Adipose tissue (tissue), 3 donors: Measurements from ENCODE around the gene H1-8. TPM values are rescaled to one million over a fixed set of nuclear protein-coding genes. Genes with fewer than 3 reads are reported as not detected.
"Not testable (repeated sequence)": the region's sequence is repeated elsewhere in the genome, so short reads cannot be mapped to it uniquely, and the experiment has no call there.

Source experiments
- H3K27ac ChIP-seq: one replicate; pipeline ENCODE4 v1.5.1; 2013; ENCODE audit warnings: low read depth, low read length
- whole genome bisulfite sequencing, 3 donors: extraction: QIAGEN DNeasy Blood & Tissue Kit; methylation state at CpG; one replicate each; pipeline ENCODE4 v1.1.7; 2013; 5-methylcytosine and 5-hydroxymethylcytosine counted together
- polyA plus RNA-seq, 3 donors: library from polyadenylated mRNA; stranded (reverse); fragments of 200-250 nt; gene quantifications; one replicate each; pipeline ENCODE4 v1.2.3, GENCODE V29; 2013
- donor health status: healthy with polysubstance abuse.
- donor health status: Bipolar disorder and iron deficiency.
- donor health status: healthy.

H1-8 gene
- polyA plus RNA-seq, 3 donors, result not detected

- no peak overlapping the region for H3K27ac ChIP-seq
- 71 to 81% (median 79%) methylated on average over 12 of the region's 12 CpGs for WGBS, 3 donors
These were observed 13.4 kb upstream of the H1-8 start for GRCh38 chr3:129529436-129530210.

DNA sequence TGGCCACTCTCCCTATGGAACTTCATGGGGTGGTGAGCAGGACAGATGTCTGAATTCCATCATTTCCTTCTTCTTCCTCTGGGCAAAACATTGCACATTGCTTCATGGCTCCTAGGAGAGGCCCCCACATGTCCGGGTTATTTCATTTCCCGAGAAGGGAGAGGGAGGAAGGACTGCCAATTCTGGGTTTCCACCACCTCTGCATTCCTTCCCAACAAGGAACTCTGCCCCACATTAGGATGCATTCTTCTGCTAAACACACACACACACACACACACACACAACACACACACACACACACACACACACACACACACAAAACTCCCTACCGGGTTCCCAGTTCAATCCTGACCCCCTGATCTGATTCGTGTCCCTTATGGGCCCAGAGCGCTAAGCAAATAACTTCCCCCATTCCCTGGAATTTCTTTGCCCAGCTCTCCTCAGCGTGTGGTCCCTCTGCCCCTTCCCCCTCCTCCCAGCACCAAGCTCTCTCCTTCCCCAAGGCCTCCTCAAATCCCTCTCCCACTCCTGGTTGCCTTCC lies 12.7 kb upstream of the H1-8 start:
- no peak overlapping the region for H3K27ac ChIP-seq
- WGBS, 3 donors, result 34 to 45% (median 37%) methylated on average over 6 of the region's 6 CpGs

DNA sequence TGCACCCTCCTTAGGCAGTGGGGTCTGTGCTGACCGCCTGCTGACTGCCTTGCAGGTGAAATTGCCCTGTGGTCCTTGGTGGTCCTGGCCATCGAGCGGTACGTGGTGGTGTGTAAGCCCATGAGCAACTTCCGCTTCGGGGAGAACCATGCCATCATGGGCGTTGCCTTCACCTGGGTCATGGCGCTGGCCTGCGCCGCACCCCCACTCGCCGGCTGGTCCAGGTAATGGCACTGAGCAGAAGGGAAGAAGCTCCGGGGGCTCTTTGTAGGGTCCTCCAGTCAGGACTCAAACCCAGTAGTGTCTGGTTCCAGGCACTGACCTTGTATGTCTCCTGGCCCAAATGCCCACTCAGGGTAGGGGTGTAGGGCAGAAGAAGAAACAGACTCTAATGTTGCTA lies 12.2 kb upstream of the H1-8 start:
- no peak overlapping the region for H3K27ac ChIP-seq
- 96 to 98% (median 97%) methylated on average over 13 of the region's 13 CpGs for WGBS, 3 donors

- no peak overlapping the region for H3K27ac ChIP-seq
- WGBS, 3 donors, result 88 to 94% (median 92%) methylated on average over 11 of the region's 11 CpGs
These were observed 11.3 kb upstream of the H1-8 start for GRCh38 chr3:129531699-129532098.

DNA sequence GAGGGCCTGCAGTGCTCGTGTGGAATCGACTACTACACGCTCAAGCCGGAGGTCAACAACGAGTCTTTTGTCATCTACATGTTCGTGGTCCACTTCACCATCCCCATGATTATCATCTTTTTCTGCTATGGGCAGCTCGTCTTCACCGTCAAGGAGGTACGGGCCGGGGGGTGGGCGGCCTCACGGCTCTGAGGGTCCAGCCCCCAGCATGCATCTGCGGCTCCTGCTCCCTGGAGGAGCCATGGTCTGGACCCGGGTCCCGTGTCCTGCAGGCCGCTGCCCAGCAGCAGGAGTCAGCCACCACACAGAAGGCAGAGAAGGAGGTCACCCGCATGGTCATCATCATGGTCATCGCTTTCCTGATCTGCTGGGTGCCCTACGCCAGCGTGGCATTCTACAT lies 10.7 kb upstream of the H1-8 start:
- 96 to 97% (median 96%) methylated on average over 20 of the region's 20 CpGs for WGBS, 3 donors
- no peak overlapping the region for H3K27ac ChIP-seq

GRCh38 chr3:129533406-129533805 lies 9.6 kb upstream of the H1-8 start:
- H3K27ac ChIP-seq, result no peak overlapping the region
- 95 to 96% (median 95%) methylated on average over 16 of the region's 16 CpGs for WGBS, 3 donors

DNA sequence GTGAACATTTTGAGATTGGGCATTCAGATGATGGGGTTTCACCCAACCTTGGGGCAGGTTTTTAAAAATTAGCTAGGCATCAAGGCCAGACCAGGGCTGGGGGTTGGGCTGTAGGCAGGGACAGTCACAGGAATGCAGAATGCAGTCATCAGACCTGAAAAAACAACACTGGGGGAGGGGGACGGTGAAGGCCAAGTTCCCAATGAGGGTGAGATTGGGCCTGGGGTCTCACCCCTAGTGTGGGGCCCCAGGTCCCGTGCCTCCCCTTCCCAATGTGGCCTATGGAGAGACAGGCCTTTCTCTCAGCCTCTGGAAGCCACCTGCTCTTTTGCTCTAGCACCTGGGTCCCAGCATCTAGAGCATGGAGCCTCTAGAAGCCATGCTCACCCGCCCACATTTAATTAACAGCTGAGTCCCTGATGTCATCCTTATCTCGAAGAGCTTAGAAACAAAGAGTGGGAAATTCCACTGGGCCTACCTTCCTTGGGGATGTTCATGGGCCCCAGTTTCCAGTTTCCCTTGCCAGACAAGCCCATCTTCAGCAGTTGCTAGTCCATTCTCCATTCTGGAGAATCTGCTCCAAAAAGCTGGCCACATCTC lies 8.4 kb upstream of the H1-8 start:
- WGBS, 3 donors, result 75 to 90% (median 79%) methylated on average over 4 of the region's 4 CpGs
- no peak overlapping the region for H3K27ac ChIP-seq

GRCh38 chr3:129535075-129535474 lies 7.9 kb upstream of the H1-8 start:
- no peak overlapping the region for H3K27ac ChIP-seq
- WGBS, 3 donors, result 79 to 86% (median 81%) methylated on average over 1 of the region's 1 CpG

DNA sequence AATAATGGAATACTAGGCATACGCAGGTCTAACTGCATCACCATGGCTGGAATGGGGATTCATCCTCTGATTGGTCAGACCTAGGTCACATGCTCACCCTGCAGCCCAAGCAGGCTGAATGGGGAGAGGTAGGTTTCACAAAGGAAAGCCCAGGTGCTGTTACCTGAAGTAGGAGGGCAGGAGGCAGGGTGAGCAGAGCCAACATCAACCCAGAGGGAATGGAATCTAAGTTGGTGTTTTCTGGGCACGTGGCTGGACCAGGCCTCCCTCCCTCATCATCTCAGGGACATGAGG lies 6.7 kb upstream of the H1-8 start:
- 83 to 90% (median 88%) methylated on average over 2 of the region's 2 CpGs for WGBS, 3 donors

DNA sequence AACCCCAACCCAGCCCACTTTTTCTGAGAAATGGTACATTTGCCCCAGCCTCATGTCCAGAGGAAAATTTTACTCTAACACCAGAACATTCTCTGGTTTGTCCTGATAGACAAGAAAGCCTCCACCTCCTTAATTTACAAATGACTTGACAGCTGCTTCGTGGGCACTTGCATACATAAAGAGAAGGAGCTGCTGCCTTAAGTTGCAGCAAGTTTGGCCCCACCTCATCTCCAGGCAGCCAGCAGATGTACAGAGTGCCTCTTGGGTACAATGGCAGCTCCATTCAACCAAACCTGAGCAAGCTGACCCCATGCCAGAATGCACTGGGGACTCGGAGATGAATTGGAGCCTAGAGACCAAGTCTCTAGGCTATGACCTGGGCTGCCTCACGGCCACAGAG lies 6.2 kb upstream of the H1-8 start:
- 83 to 92% (median 84%) methylated on average over 3 of the region's 3 CpGs for WGBS, 3 donors
- no peak overlapping the region for H3K27ac ChIP-seq

More for the DNA sequence above, 6.7 kb upstream of the H1-8 start:
- no peak overlapping the region for H3K27ac ChIP-seq

- WGBS, 3 donors, result 67 to 89% (median 76%) methylated on average over 8 of the region's 8 CpGs
- no peak overlapping the region for H3K27ac ChIP-seq
These were observed 3.8 kb upstream of the H1-8 start for GRCh38 chr3:129539206-129539605.

- WGBS, 3 donors, result 90 to 94% (median 92%) methylated on average over 11 of the region's 11 CpGs
- H3K27ac ChIP-seq, result no peak overlapping the region
These were observed 2.0 kb upstream of the H1-8 start for GRCh38 chr3:129540776-129541516.

- H3K27ac ChIP-seq, result no peak overlapping the region
- WGBS, 3 donors, result 93 to 97% (median 95%) methylated on average over 5 of the region's 5 CpGs
These were observed 228 bp upstream of the H1-8 start for GRCh38 chr3:129542747-129543146.

GRCh38 chr3:129543999-129544398 lies 1.0 kb downstream of the H1-8 start:
- 82 to 88% (median 88%) methylated on average over 9 of the region's 9 CpGs for WGBS, 3 donors
- no peak overlapping the region for H3K27ac ChIP-seq

- not testable (repeated sequence) for H3K27ac ChIP-seq
- 92 to 98% (median 93%) methylated on average over 3 of the region's 3 CpGs for WGBS, 3 donors
These were observed 3.0 kb downstream of the H1-8 start for GRCh38 chr3:129545951-129546350.

- 96 to 97% (median 97%) methylated on average over 24 of the region's 24 CpGs for WGBS, 3 donors
- H3K27ac ChIP-seq, result no peak overlapping the region
These were observed 4.3 kb downstream of the H1-8 start for GRCh38 chr3:129547241-129547640.

DNA sequence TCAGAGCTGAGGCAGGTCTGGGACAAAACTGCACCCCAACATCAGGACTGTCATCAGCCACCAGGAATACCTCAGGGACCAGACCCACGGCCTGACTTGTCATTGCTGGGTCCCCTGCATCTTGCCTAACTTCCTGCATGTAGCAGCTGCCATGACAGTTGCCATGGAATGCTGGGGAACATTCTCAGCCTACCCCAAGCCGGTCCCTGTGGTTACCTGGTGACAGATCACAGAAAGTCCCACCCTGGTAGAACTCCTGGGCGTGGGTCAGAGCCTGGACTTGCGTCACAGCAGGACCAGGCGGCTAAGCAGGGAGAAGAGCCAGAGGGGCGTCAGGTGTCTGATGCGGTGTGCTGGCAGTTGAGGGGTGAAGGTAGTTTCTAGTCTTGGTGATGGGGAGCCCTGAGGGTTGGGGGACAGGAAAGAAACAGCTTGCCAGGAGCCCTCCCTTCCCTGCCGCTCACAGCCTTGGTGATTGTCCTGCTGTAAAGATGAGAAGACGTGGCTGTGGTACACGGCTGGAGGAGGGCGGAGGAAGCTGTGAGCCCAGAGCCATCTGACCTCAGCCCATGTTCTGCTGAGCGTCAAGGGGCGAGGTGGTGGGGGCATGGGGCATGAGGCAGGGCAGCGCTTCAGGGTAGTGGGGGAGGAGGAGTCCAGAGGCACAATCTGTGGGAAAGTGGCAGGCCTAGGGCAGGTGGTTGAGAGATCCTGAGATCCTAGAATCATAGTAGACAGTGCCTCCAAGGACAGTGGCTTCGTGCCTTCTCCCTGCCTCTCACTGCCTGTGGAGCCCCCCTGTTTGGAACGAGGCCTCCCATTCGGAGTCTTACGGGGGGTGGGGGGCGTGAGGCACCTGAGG lies 5.4 kb downstream of the H1-8 start:
- no peak overlapping the region for H3K27ac ChIP-seq
- 64 to 91% (median 83%) methylated on average over 19 of the region's 19 CpGs for WGBS, 3 donors

- H3K27ac ChIP-seq, result no peak overlapping the region
- WGBS, 3 donors, result 88 to 93% (median 89%) methylated on average over 18 of the region's 18 CpGs
These were observed 6.2 kb downstream of the H1-8 start for GRCh38 chr3:129549006-129549800.
